HEK293 (cell line): ENCODE results near the gene CST7.

Source experiments
- CTCF ChIA-PET: fragments of 350-600 bp; formaldehyde crosslinking; extraction: SDS; loops from one replicate; lab custom pipeline; 2021; ENCODE audit warnings: antibody characterized with exemption; lab: Yijun Ruan, JAX
- POLR2A ChIA-PET: fragments of 300-600 bp; formaldehyde crosslinking; extraction: SDS; loops from one replicate; lab custom pipeline; 2020; ENCODE audit warnings: antibody characterized with exemption, inconsistent platforms; lab: Yijun Ruan, JAX
- H3K27ac ChIP-seq: fragments of 200-500 bp; sonication (Bioruptor generic); 2 replicates; pipeline ENCODE4 v1.5.1; 2014; ENCODE audit warnings: low read depth, low read length, control low read depth, inconsistent platforms; ENCODE audit errors: extremely low read depth
- H3K36me3 ChIP-seq, 2 experiments: fragments of 200-500 bp in 1 of 2; sonication (Bioruptor generic) in 1 of 2; 1 replicate in 1 of 2; 2 replicates in 1 of 2; pipeline ENCODE4 v1.5.1; 2014 to 2017; ENCODE audit warnings: inconsistent platforms in 2 of 2, low read length in 2 of 2; ENCODE audit not compliant: control insufficient read depth in 2 of 2, insufficient read depth in 1 of 2
- H3K4me1 ChIP-seq: fragments of 200-500 bp; sonication (Bioruptor generic); 2 replicates; pipeline ENCODE4 v1.5.1; 2014; ENCODE audit warnings: mild to moderate bottlenecking, low read length, inconsistent platforms; ENCODE audit not compliant: control insufficient read depth, insufficient read depth
- H3K4me3 ChIP-seq: 2 replicates; pipeline ENCODE4 v1.5.1; 2011; ENCODE audit warnings: low read depth, mild to moderate bottlenecking, control low read depth, low read length, moderate library complexity
- H3K9me3 ChIP-seq: fragments of 200-500 bp; sonication (Bioruptor generic); 2 replicates; pipeline ENCODE4 v1.5.1; 2014; ENCODE audit warnings: low read depth, low read length, inconsistent platforms; ENCODE audit not compliant: control insufficient read depth, insufficient read depth
- CTCF ChIP-seq: fragments of 450-650 bp; formaldehyde crosslinking; IDR thresholded peaks from 2 replicates; pipeline ENCODE4 v1.5.1; 2016; ENCODE audit warnings: missing biosample characterization, missing genetic modification characterization
- ELK4 ChIP-seq: IDR thresholded peaks from 2 replicates; pipeline ENCODE4 v1.6.1; 2011; ENCODE audit warnings: mild to moderate bottlenecking, low read depth, low read length, borderline replicate concordance
- HOXC10 ChIP-seq: sonication (generic); formaldehyde crosslinking; IDR thresholded peaks from 2 replicates; pipeline ENCODE4 v1.8.1; 2023; ENCODE audit warnings: mild to moderate bottlenecking, missing genetic modification reagents
- PRDM10 ChIP-seq: fragments of 450-650 bp; formaldehyde crosslinking; IDR thresholded peaks from 2 replicates; pipeline ENCODE4 v1.5.1; 2016; ENCODE audit warnings: missing biosample characterization, missing genetic modification characterization
- PRDM2 ChIP-seq: fragments of 450-650 bp; formaldehyde crosslinking; IDR thresholded peaks from 2 replicates; pipeline ENCODE4 v1.5.1; 2016; ENCODE audit warnings: missing biosample characterization, missing genetic modification characterization, borderline replicate concordance
- ZBTB48 ChIP-seq: fragments of 450-650 bp; formaldehyde crosslinking; IDR thresholded peaks from 2 replicates; pipeline ENCODE4 v1.5.1; 2016; ENCODE audit warnings: missing biosample characterization, missing genetic modification characterization
- ZBTB7A ChIP-seq: fragments of 450-650 bp; formaldehyde crosslinking; IDR thresholded peaks from 2 replicates; pipeline ENCODE4 v1.5.1; 2016; ENCODE audit warnings: low read depth, missing biosample characterization, missing genetic modification characterization
- ZFP41 ChIP-seq: fragments of 450-650 bp; formaldehyde crosslinking; IDR thresholded peaks from 2 replicates; pipeline ENCODE4 v1.5.1; 2016; ENCODE audit warnings: missing biosample characterization, missing genetic modification characterization, borderline replicate concordance
- ZIC2 ChIP-seq: fragments of 450-650 bp; formaldehyde crosslinking; IDR thresholded peaks from 2 replicates; pipeline ENCODE4 v1.5.1; 2016; ENCODE audit warnings: missing biosample characterization, missing genetic modification characterization
- ZNF174 ChIP-seq: fragments of 450-650 bp; formaldehyde crosslinking; IDR thresholded peaks from 2 replicates; pipeline ENCODE4 v1.5.0; 2017; ENCODE audit warnings: missing biosample characterization, mild to moderate bottlenecking, missing genetic modification characterization
- ZNF211 ChIP-seq: fragments of 450-650 bp; formaldehyde crosslinking; IDR thresholded peaks from 2 replicates; pipeline ENCODE4 v1.5.1; 2016; ENCODE audit warnings: low read depth, missing biosample characterization, missing genetic modification characterization
- ZNF223 ChIP-seq: fragments of 450-650 bp; formaldehyde crosslinking; IDR thresholded peaks from 2 replicates; pipeline ENCODE4 v1.5.1; 2016; ENCODE audit warnings: missing biosample characterization, missing genetic modification characterization
- ZNF24 ChIP-seq: fragments of 450-650 bp; formaldehyde crosslinking; IDR thresholded peaks from 2 replicates; pipeline ENCODE4 v1.5.1; 2016; ENCODE audit warnings: missing biosample characterization, missing genetic modification characterization
- ZNF292 ChIP-seq: fragments of 450-650 bp; formaldehyde crosslinking; IDR thresholded peaks from 2 replicates; pipeline ENCODE4 v1.5.1; 2016; ENCODE audit warnings: low read depth, missing biosample characterization, missing genetic modification characterization, borderline replicate concordance
- ZNF391 ChIP-seq: fragments of 450-650 bp; formaldehyde crosslinking; IDR thresholded peaks from 2 replicates; pipeline ENCODE4 v1.5.1; 2016; ENCODE audit warnings: low read depth, missing biosample characterization, missing genetic modification characterization, borderline replicate concordance
- ZNF449 ChIP-seq: fragments of 450-650 bp; formaldehyde crosslinking; IDR thresholded peaks from 2 replicates; pipeline ENCODE4 v1.5.1; 2017; ENCODE audit warnings: missing biosample characterization, mild to moderate bottlenecking, missing genetic modification characterization, moderate library complexity
- ZNF701 ChIP-seq: fragments of 450-650 bp; formaldehyde crosslinking; IDR thresholded peaks from 2 replicates; pipeline ENCODE4 v1.5.1; 2016; ENCODE audit warnings: missing biosample characterization, missing genetic modification characterization
- ZSCAN23 ChIP-seq: fragments of 450-650 bp; formaldehyde crosslinking; IDR thresholded peaks from 2 replicates; pipeline ENCODE4 v1.5.1; 2016; ENCODE audit warnings: missing biosample characterization, missing genetic modification characterization

The CST7 gene

GRCh38 chr20:24994186-24994465 lies 45.1 kb downstream of the CST7 start:
- ChIA-PET CTCF (interaction anchor here (0.6 to 4.3 kb wide), 22 partner anchors 10 to 544 kb away, joined by 3 to 70 read pairs (median 4); no protein-coding TSS in a partner anchor), POLR2A (no interaction called here)
- Histone ChIP-seq H3K36me3 (peaks cover 0 to 3% of the 10 kb centered on the region in 2 experiments; a peak in 1 of 3 replicates), H3K27ac (no peak overlapping the region), H3K9me3 (no peaks in the 10 kb centered on the region), H3K4me1 (no peaks in the 10 kb centered on the region; the same call in none of the 2 replicates), H3K4me3 (no peak overlapping the region)
- no peak for TF ChIP-seq ZNF292 (tag by site-specific recombination)
- TF ChIP-seq ELK4, result no peak
- TF ChIP-seq ZNF391 (tag by site-specific recombination), result no peak
- no peak for TF ChIP-seq PRDM2 (tag by site-specific recombination)
- no peak for TF ChIP-seq ZNF24
- TF ChIP-seq ZNF211, result no peak
- TF ChIP-seq ZNF449 (tag by site-specific recombination), result no peak
- TF ChIP-seq ZFP41, result no peak
- no peak for TF ChIP-seq ZIC2
- TF ChIP-seq ZBTB7A (tag by site-specific recombination), result no peak
- TF ChIP-seq ZNF174 (tag by site-specific recombination), result no peak
- TF ChIP-seq HOXC10 (CRISPR knock-in tag), result no peak
- no peak for TF ChIP-seq ZNF223 (tag by site-specific recombination)

- CTCF ChIA-PET, result interaction anchor here (0.6 to 4.3 kb wide), 27 partner anchors 9 to 544 kb away, joined by 3 to 70 read pairs (median 4); no protein-coding TSS in a partner anchor
- Histone ChIP-seq H3K4me1 (no peaks in the 10 kb centered on the region; the same call in none of the 2 replicates), H3K36me3 (no peaks in the 10 kb centered on the region), H3K4me3 (no peak overlapping the region), H3K9me3 (no peaks in the 10 kb centered on the region), H3K27ac (no peak overlapping the region)
- POLR2A ChIA-PET, result no interaction called here
- TF ChIP-seq ZNF701 (tag by site-specific recombination) (no peak), ZIC2 (peak; percentile 22; the same call in 1 of the 2 replicates), CTCF (peak; percentile 88), ZBTB48 (tag by site-specific recombination) (peak; percentile 98), PRDM10 (tag by site-specific recombination) (peak; percentile 80), ZSCAN23 (tag by site-specific recombination) (no peak)
These were observed 45.6 kb downstream of the CST7 start for GRCh38 chr20:24994470-24995368.
